Lower leg skin (tissue), 4 donors: ENCODE results near the gene SALL1. TPM values are rescaled to one million over a fixed set of nuclear protein-coding genes. Genes with fewer than 3 reads are reported as not detected.

ENCODE experiments used
- DNase-seq, 2 donors: peaks; one replicate each; pipeline ENCODE4 v3.0.0-alpha.2; 2019; ENCODE audit warnings: low spot score in 2 of 2
- H3K4me3 ChIP-seq: fragments of 200-600 bp; sonication (generic); 2 replicates; pipeline ENCODE4 v1.5.1; 2017; ENCODE audit warnings: mild to moderate bottlenecking, low read depth; ENCODE audit not compliant: poor library complexity, severe bottlenecking
- POLR2A ChIP-seq, 2 donors: fragments of 450-650 bp; IDR thresholded peaks; one replicate each; pipeline ENCODE4 v1.6.1; 2016 to 2017; ENCODE audit warnings: antibody characterized with exemption in 2 of 2, mild to moderate bottlenecking in 1 of 2, moderate library complexity in 1 of 2
- WGBS, 2 donors: methylation state at CpG; one replicate each; pipeline ENCODE4 v1.1.5; 2018; 5-methylcytosine and 5-hydroxymethylcytosine counted together
- intact Hi-C: fragments of 100-400 bp; cut with DNase I; formaldehyde crosslinking; loops from one replicate; pipeline ENCODE4 v1.15.0; 2023; ENCODE audit warnings: low total_unique reads
- total RNA-seq, 4 donors: library from RNA; depleted of rRNA; stranded (reverse); fragments of >200 nt; gene quantifications; one replicate each; pipeline ENCODE4 v1.1.0, GENCODE V29; 2016
- TF ChIP-seq, protein P1 (sequence below), 3 donors: fragments of 450-650 bp; IDR thresholded peaks; one replicate each; pipeline ENCODE4 v1.5.1; 2016; ENCODE audit warnings: antibody characterized with exemption in 3 of 3, mild to moderate bottlenecking in 3 of 3, moderate library complexity in 2 of 3

SALL1 gene
- total RNA-seq, 4 donors from 2014 or later = 0.08 to 0.29 (median 0.08) TPM; not detected in 1

DNA sequence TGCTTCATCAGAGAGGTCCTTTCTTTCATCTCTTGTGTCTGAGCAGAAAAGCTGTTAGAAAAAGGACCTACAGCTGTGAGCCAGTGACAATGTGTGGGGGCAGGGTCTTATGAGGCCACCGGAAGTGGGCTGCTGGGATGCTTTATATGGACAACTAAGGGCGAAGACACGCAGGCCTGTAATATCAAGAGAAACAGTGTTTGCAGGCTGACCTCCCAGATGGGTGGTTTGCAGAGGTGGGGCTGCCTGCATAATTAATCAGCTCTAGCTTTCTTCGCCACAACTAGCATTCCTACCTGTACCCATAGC, 30.4 kb upstream of the SALL1 start:
- 41 to 65% methylated on average over 4 of the region's 4 CpGs for WGBS, 2 donors

DNA sequence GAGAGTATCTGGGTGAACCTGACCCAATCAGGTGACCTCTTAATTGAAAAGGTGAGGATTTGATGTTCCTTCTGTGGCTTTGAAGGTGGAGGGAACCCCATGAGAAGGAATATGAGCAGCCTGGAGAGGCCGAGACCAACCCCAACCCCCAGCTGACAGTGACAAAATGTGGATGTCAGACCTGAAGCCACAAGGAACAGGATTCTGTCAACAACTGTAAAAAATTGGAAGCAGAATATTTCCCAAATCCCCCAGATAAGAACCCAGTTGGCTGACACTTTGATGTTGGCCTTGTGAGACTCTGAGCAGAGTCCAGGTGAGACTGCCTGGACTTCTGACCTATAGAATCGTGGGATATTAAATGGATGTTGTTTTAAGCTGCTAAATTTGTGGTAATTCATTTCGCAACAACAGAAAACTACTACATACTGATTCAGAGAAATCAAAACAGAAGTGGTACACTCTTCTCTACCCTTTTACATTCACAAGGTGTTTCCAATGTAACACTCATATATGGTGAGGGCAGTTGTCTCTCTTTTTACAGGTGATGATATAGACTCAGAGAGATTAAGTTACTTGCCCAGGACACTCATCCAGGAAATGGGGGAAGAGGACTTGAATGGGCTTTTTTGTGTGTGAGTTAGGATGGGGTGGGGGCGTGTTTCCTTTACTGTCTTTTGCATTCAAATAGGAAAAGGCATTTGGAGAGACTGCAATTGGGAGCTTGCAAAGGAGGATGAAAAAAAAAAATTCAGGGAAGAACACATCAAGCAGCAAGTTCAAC, 29.8 kb upstream of the SALL1 start:
- TF ChIP-seq POLR2A (IDR thresholded peaks at IDR 0.05) = no peak
- TF ChIP-seq, protein P1, sequence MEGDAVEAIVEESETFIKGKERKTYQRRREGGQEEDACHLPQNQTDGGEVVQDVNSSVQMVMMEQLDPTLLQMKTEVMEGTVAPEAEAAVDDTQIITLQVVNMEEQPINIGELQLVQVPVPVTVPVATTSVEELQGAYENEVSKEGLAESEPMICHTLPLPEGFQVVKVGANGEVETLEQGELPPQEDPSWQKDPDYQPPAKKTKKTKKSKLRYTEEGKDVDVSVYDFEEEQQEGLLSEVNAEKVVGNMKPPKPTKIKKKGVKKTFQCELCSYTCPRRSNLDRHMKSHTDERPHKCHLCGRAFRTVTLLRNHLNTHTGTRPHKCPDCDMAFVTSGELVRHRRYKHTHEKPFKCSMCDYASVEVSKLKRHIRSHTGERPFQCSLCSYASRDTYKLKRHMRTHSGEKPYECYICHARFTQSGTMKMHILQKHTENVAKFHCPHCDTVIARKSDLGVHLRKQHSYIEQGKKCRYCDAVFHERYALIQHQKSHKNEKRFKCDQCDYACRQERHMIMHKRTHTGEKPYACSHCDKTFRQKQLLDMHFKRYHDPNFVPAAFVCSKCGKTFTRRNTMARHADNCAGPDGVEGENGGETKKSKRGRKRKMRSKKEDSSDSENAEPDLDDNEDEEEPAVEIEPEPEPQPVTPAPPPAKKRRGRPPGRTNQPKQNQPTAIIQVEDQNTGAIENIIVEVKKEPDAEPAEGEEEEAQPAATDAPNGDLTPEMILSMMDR (IDR thresholded peaks at IDR 0.05) = no peak
- DNase-seq = no peak
- WGBS, 2 donors = 70 to 74% methylated on average over 4 of the region's 4 CpGs
- H3K4me3 ChIP-seq = no peak overlapping the region
- intact Hi-C loops = no loop called here

More for the DNA sequence above, 30.4 kb upstream of the SALL1 start:
- H3K4me3 ChIP-seq = no peak overlapping the region
- intact Hi-C loops = no loop called here
- no peak for DNase-seq
- TF ChIP-seq, protein P1 (IDR thresholded peaks at IDR 0.05) = no peak
- TF ChIP-seq POLR2A (IDR thresholded peaks at IDR 0.05) = no peak

DNA sequence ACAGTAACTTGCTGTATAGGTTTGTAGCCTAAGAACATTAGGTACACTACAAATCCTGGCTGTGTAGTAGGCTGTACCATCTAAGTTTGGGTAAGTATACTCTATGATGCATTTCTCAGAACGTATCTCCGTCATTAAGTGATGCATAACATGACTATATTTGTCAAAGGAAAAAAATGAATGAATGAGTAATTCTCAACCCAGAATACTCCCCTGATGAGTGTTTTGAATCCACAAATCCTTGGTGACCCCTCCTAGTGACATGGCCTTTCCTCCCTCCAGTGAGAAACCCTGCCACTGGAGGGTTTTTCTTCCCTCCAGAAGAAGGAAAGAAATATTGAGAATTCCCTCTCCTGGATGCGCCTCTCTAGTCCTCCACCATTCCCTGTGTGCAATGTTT, 24.0 kb upstream of the SALL1 start:
- no peak for TF ChIP-seq POLR2A (IDR thresholded peaks at IDR 0.05)
- TF ChIP-seq, protein P1 (IDR thresholded peaks at IDR 0.05) = no peak
- DNase-seq = no peak
- intact Hi-C loops = no loop called here
- no peak overlapping the region for H3K4me3 ChIP-seq
- 88 to 96% methylated on average over 3 of the region's 3 CpGs for WGBS, 2 donors

DNA sequence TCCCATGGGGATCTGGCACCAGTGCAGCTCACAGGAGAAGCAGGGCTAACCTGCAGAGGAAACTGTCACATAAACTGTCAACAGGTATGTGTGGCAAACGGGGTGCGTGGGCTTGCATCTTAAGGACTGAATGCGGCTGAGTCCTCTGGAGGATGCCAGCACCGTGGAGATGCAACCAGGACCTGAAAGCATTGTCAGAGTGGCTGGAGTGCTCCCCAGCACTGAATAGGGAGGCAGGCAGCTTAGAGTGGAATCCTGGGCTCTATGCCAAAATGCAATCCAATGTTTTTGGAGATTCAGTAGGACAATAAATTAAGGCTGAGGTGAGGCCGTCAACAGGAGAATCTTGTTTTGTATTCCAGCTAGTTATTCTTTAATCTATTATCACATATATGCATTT, 21.3 kb upstream of the SALL1 start:
- no peak overlapping the region for H3K4me3 ChIP-seq
- no peak for DNase-seq
- WGBS, 2 donors = 74 to 75% methylated on average over 5 of the region's 5 CpGs
- intact Hi-C loops = no loop called here
- TF ChIP-seq, protein P1 (IDR thresholded peaks at IDR 0.05) = no peak
- no peak for TF ChIP-seq POLR2A (IDR thresholded peaks at IDR 0.05)

DNA sequence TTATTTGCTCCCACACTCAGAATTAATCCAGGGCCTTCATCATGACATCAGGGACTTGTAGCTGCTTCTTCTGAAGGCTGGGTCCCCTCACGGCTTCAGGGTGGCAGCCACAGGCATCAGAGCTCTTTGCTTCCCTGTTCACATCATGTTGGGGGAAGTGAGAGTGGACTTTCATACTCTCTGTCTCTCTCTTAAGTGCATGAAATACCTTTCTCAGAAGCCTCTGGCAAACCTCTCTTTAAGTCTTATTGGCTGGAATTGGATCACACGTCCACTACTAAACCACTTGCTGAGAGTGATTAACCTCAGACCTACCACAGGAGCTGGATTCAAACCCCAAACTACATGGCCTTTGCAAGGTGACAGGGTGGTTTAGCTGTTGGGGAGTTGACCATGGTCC, 17.7 kb upstream of the SALL1 start:
- intact Hi-C loops = no loop called here
- 71 to 80% methylated on average over 2 of the region's 2 CpGs for WGBS, 2 donors
- H3K4me3 ChIP-seq = no peak overlapping the region
- DNase-seq = no peak
- TF ChIP-seq, protein P1 (IDR thresholded peaks at IDR 0.05) = no peak
- TF ChIP-seq POLR2A (IDR thresholded peaks at IDR 0.05) = no peak
